HG02870 (cell line): ENCODE data around the gene EIF4ENIF1.
"Not testable (repeated sequence)": the region's sequence is repeated elsewhere in the genome, so short reads cannot be mapped to it uniquely, and the experiment has no call there.

ENCODE experiments used
- ATAC-seq: cut with Tn5 transposase; IDR thresholded peaks from one replicate; pipeline ENCODE4 v1.9.1; 2021; ENCODE audit warnings: mild to moderate bottlenecking, moderate library complexity; ENCODE audit not compliant: unreplicated experiment

EIF4ENIF1 gene

DNA sequence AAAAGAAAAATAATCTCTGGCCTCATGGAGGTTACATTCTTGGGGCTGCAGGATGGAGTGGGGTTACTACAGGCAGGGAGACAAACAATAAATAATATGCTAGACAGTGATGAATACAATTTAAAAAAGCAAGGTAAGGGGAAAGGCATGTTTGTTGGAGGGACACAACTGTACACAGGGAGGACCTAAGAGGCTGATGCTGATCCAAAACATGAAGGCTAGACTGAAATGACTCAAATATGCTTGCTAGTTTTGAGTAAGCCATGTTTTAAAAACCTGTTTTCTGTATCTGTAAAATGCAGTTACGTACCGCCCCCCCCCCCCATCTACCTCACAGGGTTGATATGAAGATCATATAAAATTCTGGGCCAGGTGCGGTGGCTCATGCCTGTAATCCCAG lies 44.0 kb downstream of the EIF4ENIF1 start:
- ATAC-seq: no peak

DNA sequence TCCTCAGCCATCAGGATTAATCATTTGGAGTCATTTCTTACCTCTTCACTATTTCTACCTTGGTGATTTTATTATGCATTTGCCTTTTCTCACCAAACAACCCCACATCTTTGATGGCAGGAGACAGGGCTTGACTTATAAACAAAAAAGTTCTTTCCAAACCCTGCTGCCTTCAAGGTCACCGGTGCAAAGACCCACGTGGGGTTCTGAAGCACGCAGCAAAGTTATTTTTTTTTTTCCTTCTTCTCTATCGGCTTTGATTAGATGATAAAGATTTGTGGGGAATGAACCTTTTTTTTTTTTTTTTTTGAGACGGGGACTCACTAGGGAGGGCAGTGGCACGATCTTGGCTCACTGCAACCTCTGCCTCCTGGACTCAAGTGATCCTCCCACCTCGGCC lies 46.1 kb downstream of the EIF4ENIF1 start:
- ATAC-seq: no peak

DNA sequence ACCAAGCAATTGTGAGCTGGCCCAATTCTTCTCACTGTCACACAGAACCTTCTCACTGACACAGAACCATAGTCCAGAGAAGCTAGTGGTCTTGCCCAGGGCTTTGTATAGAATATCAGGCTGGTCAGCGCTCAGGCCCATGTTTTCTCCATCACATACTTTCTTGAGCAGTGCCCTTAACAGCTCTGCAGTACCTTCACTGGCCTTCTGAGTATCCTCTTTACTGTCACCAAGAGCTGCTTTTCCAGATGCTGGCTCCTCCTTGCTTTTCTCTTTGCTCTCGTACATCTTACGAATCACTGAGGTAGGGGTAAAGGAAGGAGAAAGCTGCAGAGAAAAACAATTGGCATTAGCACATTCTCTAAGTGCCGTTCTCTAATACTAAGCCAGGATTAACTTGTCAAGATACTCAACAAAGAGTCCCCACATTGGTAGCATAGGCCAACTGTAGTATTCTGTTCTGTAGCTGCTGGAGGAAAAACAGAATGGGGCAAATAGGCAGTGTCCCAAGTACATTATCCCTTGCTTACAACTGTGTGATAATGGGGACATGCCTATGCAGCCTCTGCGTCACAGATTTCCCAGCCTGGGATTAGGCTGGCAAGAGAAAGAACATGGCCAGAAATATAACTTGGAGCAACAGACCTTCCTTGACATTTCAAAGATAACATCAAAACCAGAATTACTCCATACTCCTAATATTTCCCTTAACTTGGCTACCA lies 46.7 kb downstream of the EIF4ENIF1 start:
- ATAC-seq: no peak

DNA sequence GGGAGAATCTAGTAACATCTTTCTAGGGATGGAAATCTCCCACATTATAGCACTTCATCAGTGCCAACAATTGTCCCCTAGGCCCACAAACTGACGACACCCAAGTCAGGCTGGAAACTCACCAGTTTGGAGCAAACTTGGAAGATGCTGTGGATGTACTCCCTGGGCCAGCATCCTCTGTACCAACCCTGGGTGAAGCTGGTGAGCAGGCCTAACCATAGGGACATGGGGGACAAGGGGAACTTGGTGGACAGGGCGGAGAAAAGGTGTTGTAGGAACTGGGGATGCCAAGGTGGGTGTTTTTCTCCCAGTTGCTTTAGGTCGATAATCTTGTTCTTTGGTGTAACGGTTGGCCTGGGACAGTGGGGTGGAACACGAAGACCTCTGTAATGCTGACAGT lies 48.0 kb downstream of the EIF4ENIF1 start:
- no peak for ATAC-seq

DNA sequence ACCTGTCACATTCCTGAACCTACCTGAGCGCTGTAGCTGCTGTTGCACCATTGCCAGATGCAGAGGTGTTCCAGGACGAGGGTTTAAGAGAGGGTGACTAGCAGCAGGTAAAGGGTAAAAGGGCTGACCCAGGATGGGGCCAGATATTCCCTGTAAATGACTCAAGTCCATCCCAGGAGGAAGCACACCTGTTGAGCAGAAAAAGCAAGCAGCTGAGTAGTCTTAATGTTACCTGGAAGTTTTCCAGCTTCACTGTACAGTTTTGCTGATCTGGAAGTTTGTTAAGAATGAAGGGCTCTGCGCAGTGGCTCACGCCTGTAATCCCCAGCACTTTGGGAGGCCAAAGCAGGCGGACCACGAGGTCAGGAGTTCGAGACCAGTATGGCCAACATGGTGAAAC lies 49.0 kb downstream of the EIF4ENIF1 start:
- no peak for ATAC-seq

DNA sequence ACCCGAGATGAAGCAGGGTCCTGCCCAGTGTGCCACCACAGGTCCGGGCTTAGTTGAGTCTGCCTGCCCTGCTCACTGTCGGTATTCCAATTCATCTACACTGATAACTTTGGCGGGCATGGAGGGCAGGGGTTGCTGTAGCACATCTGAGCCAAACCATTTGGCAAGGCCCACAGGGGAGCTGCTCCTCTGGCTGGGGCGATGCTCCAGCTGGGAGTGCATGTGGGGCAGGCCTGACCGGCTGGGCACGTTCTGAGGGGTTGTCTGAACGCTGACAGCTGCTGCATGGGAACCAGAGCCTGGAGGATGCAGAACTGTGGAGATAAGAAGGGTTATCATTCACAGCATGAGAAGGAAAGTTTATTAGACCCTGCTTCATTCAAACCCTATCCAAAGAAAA lies 49.8 kb downstream of the EIF4ENIF1 start:
- no peak for ATAC-seq

DNA sequence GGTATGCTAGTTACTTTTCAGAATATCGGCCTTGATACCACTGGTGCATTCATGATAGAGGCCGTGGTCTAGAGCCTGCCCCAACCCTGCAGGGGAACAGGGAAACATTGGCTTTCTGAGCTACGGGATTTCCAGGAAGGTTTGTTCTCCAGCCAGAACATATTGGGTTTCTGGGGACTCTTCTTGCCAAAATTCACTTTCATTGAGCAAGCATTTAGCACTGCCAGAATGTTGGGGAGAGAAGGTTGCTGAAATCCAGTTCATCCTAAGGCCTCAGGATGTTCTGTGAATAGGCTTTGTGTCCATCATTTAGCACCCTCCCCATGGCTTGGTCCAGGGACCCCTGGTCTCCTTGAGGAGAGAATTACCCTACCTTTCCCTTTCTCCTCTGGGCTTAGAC lies 53.5 kb downstream of the EIF4ENIF1 start:
- ATAC-seq: no peak

DNA sequence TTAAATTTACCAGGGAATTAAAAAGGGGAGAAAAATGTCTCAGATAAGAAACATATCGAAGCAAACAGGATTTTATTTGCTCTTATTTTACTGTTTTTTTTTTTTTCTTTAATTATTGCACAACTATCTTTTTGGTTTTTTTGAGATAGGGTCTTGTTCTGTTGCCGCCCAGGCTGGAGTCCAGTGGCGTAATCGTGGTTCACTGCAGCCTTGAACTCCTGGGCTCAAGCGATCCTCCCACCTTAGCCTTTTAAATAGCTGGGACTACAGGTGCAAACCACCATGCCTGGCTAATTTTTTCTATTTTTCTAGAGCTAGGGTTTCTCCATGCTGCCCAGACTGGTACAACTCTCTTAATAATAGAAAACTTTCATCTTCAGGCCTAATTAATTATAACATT lies 57.7 kb downstream of the EIF4ENIF1 start:
- no peak for ATAC-seq

DNA sequence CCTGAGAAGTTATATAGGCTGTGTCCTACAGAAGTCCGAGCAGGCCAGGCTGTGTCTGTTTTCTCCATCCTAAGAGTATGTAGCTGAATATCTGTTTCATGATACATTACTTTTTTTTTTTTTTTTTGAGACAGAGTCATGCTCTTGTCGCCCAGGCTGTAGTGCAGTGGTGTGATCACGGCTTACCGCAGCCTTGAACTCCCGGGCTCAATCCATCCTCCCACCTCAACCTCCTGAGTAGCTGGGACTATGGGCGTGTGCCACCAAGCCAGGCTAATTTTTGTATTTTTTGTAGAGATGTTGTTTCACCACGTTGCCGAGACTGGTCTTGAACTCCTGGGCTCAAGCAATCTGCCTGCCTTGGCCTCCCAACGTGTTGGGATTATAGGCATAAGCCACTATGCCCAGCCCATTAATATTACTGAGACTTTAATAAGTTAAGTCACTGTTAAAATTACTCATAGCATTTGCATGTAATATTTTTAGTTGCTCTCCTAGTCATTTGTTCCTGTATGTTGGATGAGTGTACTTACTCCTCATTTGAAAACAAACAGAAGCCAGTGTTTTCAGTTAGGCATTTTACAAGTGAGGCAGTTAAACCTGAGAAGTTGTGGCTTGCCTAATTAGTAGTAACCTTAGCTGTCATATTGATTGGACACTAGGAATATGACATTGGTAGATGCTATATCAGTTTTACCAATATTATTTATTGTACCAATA lies 64.2 kb downstream of the EIF4ENIF1 start:
- no peak for ATAC-seq

DNA sequence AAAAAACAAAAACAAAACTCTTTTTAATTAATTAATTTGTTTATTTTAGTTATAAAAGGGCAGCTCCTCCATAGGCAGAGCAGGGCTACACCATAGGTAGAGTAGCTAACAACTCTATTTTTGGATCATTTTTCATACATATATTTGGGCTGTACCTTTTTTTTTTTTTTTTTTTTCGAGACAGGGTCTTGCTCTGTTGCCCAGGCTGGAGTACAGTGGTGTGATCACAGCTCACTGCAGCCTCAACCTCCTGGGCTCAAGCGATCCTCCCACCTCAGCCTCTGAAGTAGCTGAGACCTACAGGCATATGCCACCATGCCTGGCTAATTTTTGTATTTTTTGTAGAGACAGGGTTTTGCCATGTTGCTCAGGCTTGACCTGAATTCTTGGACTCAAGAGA lies 87.3 kb downstream of the EIF4ENIF1 start:
- ATAC-seq: not testable (repeated sequence)

DNA sequence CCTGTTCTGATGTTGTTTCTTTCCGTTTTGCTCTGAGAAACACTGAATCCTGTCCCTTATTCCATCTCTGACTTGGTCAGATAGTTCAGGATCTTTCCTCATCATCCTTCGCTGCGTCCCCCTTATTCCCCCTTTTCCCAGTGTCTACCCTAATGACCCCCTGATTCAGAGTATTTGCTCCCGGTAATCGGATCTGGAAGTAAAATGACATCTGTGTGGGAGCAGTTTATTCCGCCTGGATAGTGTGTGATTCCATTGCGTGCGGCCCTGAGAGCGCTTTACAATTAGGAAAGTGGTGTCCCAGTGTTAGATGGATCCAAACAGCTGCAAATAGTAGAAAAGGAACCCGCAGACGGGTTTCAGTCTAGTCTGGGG lies 89.6 kb downstream of the EIF4ENIF1 start:
- ATAC-seq: no peak

DNA sequence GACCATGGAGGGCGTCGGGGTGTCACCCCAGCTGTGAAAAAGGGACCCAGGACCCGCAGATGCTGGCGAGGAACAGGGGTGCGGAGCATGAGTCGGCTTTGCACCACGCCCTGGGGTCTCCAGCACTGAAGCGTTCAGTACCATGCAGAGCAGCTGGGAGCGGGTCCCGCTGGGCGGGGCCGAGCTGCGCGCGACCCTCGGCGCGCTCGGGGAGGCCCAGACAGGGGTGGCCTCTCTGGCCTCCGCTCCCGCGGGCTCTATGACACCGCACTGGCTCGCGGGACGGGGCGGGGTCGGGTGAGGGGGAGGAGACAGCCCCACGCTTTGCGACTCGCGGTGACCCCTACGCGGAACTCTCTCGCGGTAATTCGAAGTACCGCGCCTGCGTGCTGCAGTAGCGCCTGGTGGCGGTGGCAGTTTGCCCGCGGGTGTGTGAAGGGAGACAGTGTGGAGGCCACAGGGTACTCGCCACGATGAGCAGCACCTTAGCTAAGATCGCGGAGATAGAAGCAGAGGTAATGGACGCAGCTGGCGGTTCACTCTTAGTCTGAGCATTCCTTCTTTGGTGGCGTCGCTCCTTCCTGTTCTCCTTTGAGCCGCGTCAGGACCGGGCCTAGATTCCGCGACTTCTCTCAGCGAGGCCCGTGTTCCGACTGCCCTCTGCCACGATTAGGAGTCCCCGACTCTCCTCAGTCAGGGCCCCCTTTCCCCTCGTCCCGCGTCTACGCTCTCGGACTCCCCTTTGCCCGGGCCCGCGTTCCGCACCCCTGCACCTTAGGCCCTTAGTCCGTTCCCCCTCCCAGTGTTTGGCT lies 90.2 kb downstream of the EIF4ENIF1 start, which contains the start of gene DRG1:
Gene DRG1, plus strand, starts transcription at position 394 of the 812 bp plus-strand sequence. Its CDS starts 80 bp downstream, at position 474.
- ATAC-seq: peak; percentile 92

DNA sequence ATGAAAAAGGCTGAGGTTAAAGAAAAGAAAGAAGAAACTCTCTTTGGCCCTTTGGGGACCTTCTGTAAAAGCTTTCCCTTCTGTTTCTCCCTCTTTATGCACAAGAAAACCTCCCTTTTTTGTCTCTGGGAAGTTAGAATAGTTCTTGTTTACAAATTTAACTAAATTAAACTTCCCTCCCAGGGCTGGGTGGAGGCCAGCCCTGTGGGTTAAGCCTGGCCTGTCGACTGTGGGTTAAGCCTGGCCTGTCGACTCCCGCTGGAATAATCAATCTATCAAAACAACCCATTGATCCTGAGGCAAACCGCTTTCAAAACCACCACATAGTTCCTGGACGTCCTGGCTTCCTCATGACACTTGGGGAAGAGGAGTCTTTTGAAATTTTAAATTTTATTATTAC lies 91.4 kb downstream of the EIF4ENIF1 start:
- ATAC-seq: no peak

DNA sequence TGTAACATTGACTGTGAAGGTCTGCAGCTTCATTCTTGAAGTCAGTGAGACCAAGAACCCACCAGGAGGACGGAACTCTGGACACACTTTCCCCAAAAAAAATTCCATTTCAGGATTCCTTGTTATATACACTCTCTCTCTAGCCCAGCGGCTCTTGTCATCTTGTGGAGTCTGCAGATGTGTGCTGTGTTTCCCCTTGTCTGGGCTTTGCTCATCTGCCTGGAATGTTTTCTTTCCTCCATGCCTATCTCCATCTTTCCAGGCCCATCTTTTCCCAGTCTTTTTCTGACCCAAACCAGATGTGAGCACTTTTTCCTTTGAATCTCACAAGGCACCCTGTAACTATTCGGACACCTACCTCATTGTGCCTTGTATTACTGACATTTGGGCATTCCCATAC lies 95.3 kb downstream of the EIF4ENIF1 start:
- no peak for ATAC-seq

DNA sequence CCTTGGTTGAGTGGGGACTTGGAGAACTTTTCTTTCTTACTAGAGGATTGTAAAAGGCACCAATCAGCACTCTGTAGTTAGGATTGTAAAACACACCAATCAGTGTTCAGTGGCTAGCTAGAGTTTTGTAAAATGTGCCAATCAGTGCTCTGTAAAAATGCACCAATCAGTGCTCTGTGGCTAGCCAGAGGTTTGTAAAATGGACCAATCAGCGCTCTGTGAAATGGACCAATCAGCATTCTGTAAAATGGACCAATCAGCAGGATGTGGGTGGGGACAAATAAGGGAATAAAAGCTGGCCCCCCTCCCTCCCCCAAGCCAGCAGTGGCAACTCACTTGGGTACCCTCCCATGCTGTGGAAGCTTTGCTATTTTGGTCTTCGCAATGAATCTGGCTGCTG lies 95.7 kb downstream of the EIF4ENIF1 start:
- no peak for ATAC-seq
